Measurements from ENCODE around the gene ID2.

The ID2 gene

DNA sequence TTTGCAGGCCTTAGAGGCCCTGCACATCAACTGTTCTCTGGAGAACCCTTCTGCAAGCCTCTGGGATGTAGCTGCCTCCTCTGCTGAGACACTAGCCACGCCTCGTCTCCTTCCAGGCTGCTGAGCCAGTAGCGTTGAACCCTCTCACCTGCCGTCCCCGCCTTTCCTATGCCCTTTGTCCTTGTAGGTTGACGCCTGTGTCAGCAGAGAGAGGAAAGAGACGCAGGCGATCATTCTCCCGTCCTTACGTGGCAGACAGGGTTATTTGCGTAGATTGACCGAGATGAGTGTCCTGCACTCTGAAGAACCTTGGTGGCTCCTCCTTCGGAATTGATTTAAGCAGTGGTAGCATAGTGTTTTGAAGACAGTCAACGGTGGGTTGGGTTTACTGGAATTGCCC lies 27.8 kb downstream of the ID2 start:
- no peak for TF ChIP-seq CTCF (IDR thresholded peaks at IDR 0.05)
- H3K36me3 ChIP-seq = no peaks in the 10 kb centered on the region
- no peaks in the 10 kb centered on the region for H3K9me3 ChIP-seq
- H3K4me1 ChIP-seq (ENCODE audit: control insufficient read depth in 1 of 2, insufficient read depth in 1 of 2, low read depth in 1 of 2, low read length in 1 of 2) = no peaks in the 10 kb centered on the region
- H3K27me3 ChIP-seq = no peaks in the 10 kb centered on the region
- H3K4me3 ChIP-seq (ENCODE audit: low read depth in 1 of 2, low read length in 1 of 2) = no peak overlapping the region
- H3K27ac ChIP-seq = no peak overlapping the region

- H3K27me3 ChIP-seq = no peaks in the 10 kb centered on the region
- H3K4me3 ChIP-seq (ENCODE audit: low read depth in 1 of 2, low read length in 1 of 2) = no peak overlapping the region
- no peak for TF ChIP-seq CTCF (IDR thresholded peaks at IDR 0.05)
- H3K4me1 ChIP-seq (ENCODE audit: control insufficient read depth in 1 of 2, insufficient read depth in 1 of 2, low read depth in 1 of 2, low read length in 1 of 2) = no peaks in the 10 kb centered on the region
- no peaks in the 10 kb centered on the region for H3K36me3 ChIP-seq
- no peak overlapping the region for H3K27ac ChIP-seq
- H3K9me3 ChIP-seq = no peaks in the 10 kb centered on the region
Observed at GRCh38 chr2:8710951-8711350, 29.1 kb downstream of the ID2 start.

- no peak for TF ChIP-seq CTCF (IDR thresholded peaks at IDR 0.05)
- no peaks in the 10 kb centered on the region for H3K36me3 ChIP-seq
- H3K27ac ChIP-seq = no peak overlapping the region
- H3K4me3 ChIP-seq (ENCODE audit: low read depth in 1 of 2, low read length in 1 of 2) = no peak overlapping the region
- H3K4me1 ChIP-seq (ENCODE audit: control insufficient read depth in 1 of 2, insufficient read depth in 1 of 2, low read depth in 1 of 2, low read length in 1 of 2) = no peaks in the 10 kb centered on the region
- H3K9me3 ChIP-seq = no peaks in the 10 kb centered on the region
- no peaks in the 10 kb centered on the region for H3K27me3 ChIP-seq
Observed at GRCh38 chr2:8714283-8714682, 32.4 kb downstream of the ID2 start.

DNA sequence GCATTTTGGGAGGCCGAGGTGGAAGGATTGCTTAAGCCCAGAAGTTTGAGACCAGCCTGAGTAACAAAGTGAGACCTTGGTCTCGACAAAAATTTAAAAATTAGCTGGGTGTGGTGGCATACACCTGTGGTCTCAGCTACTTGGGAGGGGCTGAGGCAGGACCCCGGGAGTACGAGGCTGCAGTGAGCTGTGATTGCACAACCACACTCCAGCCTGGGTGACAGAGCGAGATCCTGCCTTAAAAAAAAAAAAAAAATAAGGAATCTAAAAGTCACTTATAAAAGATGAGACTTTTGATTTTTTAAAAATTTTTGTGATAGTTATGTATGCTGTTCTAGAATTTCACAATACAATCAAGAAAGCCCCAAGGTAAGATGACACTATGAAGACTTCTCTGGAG lies 33.1 kb downstream of the ID2 start:
- Histone ChIP-seq H3K4me3 (ENCODE audit: low read depth in 1 of 2, low read length in 1 of 2) (no peak overlapping the region), H3K36me3 (no peaks in the 10 kb centered on the region), H3K4me1 (ENCODE audit: control insufficient read depth in 1 of 2, insufficient read depth in 1 of 2, low read depth in 1 of 2, low read length in 1 of 2) (no peaks in the 10 kb centered on the region), H3K9me3 (no peaks in the 10 kb centered on the region), H3K27me3 (no peaks in the 10 kb centered on the region), H3K27ac (no peak overlapping the region)
- TF ChIP-seq CTCF (IDR thresholded peaks at IDR 0.05) = no peak

DNA sequence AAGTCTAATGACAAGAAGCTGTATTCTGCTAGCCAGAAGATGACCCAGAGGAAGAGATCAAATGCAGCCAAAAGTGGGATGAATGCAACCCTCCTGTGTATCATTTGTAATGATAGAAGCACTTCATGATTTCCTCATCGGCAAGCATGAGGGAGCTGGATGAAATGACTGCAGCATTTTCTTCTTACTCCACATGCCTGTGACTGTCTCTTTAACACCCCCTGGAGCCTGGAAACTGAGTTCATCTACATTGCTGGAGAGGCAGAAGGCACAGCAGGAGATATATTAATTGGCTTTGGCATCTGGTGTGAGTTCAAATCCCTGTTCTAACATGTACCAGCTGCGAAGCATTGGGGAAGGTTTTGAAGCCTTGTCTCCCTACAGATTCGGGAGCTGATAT lies 37.7 kb downstream of the ID2 start:
- no peak for TF ChIP-seq CTCF (IDR thresholded peaks at IDR 0.05)
- Histone ChIP-seq H3K27me3 (no peaks in the 10 kb centered on the region), H3K4me1 (ENCODE audit: control insufficient read depth in 1 of 2, insufficient read depth in 1 of 2, low read depth in 1 of 2, low read length in 1 of 2) (no peaks in the 10 kb centered on the region), H3K4me3 (ENCODE audit: low read depth in 1 of 2, low read length in 1 of 2) (no peak overlapping the region), H3K36me3 (peaks cover 6% of the 10 kb centered on the region), H3K9me3 (no peaks in the 10 kb centered on the region), H3K27ac (no peak overlapping the region)

DNA sequence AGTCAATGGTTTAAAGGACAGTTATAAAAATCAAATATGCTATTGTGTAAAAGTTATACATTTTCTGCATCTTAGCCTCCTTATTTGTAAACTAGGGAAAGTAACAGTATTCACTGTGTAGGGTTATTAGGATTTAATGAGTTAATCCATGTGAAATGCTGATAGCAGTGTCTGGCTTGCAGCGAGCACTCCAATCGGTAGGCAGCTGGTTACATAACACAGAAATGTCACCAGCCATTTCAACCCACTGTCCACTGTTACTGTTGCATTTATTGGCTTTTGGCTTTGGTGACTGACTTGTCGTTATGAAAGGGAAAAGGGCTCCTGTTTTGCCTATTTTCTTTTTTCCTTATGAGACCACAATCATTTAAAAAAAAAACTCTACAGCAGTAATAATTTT lies 38.9 kb downstream of the ID2 start:
- TF ChIP-seq CTCF (IDR thresholded peaks at IDR 0.05) = no peak
- Histone ChIP-seq H3K4me3 (ENCODE audit: low read depth in 1 of 2, low read length in 1 of 2) (no peak overlapping the region), H3K36me3 (peaks cover 6% of the 10 kb centered on the region), H3K9me3 (no peaks in the 10 kb centered on the region), H3K4me1 (ENCODE audit: control insufficient read depth in 1 of 2, insufficient read depth in 1 of 2, low read depth in 1 of 2, low read length in 1 of 2) (no peaks in the 10 kb centered on the region), H3K27me3 (no peaks in the 10 kb centered on the region), H3K27ac (no peak overlapping the region)
